Stomach smooth muscle (tissue), 2 donors: ENCODE measurements around the gene HOXA13.

Experiments used
- H3K27ac ChIP-seq: one replicate; pipeline ENCODE4 v1.7.0; 2013; ENCODE audit warnings: mild to moderate bottlenecking, low read length, inconsistent platforms
- H3K27me3 ChIP-seq, 2 donors: one replicate each; pipeline ENCODE4 v1.7.0; 2013; ENCODE audit warnings: low read length in 2 of 2; ENCODE audit not compliant: insufficient read depth in 2 of 2, control insufficient read depth in 1 of 2
- H3K36me3 ChIP-seq, 2 donors: one replicate each; pipeline ENCODE4 v1.7.0; 2013; ENCODE audit warnings: low read length in 2 of 2; ENCODE audit not compliant: control insufficient read depth in 2 of 2, insufficient read depth in 2 of 2
- H3K4me1 ChIP-seq: one replicate; pipeline ENCODE4 v1.7.0; 2013; ENCODE audit warnings: low read length; ENCODE audit not compliant: control insufficient read depth, insufficient read depth
- H3K4me3 ChIP-seq, 2 donors: one replicate each; pipeline ENCODE4 v1.7.0; 2013; ENCODE audit warnings: low read length in 2 of 2
- H3K9ac ChIP-seq, 2 donors: one replicate each; pipeline ENCODE4 v1.7.0; 2013; ENCODE audit warnings: low read length in 2 of 2, mild to moderate bottlenecking in 1 of 2
- H3K9me3 ChIP-seq, 2 donors: one replicate each; pipeline ENCODE4 v1.7.0; 2013; ENCODE audit warnings: low read length in 2 of 2; ENCODE audit not compliant: control insufficient read depth in 2 of 2
- donor health status: healthy.
- donor health status: Pancreatic carcinoma.

Gene HOXA13

DNA sequence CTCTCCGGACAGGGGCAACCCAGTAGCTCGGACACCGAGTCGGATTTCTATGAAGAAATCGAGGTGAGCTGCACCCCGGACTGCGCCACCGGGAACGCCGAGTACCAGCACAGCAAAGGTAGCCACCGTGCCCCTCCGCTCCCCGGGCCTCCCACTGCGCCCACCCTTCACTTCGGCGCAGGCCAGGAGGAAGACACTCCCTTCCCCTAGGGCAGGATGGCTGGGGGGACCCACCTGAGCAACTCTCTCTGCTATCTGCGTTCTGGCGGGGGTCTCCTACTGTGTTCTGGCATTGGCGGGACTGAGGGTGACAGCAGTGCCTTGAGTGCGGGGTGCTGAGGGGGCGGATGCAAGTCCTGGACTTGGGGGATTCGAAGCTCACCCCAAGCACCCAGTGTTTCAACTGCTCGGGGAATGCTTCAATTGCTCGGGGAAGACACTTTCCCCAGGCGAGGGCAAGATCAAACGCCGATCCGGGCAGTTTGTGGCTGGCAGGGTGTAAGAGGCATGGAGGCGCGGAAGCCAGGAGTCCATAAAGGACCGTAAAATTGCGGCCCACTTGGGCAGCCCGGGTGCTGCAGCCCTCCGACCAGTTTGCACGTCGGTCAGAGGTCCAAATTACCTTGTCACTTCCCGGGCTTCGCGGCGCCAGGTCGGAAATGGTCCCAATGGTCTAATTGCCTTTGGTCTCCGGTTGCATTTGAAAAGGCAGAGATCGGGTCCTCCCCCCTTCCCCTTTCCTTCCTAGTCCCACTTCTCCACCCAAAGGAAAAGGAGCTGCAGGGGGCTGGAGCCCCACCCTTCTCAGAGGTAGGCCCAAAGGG lies 43.7 kb upstream of the HOXA13 start:
- H3K9me3 ChIP-seq, result no peaks in the 10 kb centered on the region
- H3K27ac ChIP-seq, result no peak overlapping the region
- peaks cover 32% of the 10 kb centered on the region for H3K4me1 ChIP-seq
- peaks cover 84 to 99% of the 10 kb centered on the region in 2 donors for H3K27me3 ChIP-seq
- peak overlapping the region in 1 of 2 donors; percentile 52 for H3K4me3 ChIP-seq
- no peak overlapping the region for H3K9ac ChIP-seq
- H3K36me3 ChIP-seq, result no peaks in the 10 kb centered on the region

DNA sequence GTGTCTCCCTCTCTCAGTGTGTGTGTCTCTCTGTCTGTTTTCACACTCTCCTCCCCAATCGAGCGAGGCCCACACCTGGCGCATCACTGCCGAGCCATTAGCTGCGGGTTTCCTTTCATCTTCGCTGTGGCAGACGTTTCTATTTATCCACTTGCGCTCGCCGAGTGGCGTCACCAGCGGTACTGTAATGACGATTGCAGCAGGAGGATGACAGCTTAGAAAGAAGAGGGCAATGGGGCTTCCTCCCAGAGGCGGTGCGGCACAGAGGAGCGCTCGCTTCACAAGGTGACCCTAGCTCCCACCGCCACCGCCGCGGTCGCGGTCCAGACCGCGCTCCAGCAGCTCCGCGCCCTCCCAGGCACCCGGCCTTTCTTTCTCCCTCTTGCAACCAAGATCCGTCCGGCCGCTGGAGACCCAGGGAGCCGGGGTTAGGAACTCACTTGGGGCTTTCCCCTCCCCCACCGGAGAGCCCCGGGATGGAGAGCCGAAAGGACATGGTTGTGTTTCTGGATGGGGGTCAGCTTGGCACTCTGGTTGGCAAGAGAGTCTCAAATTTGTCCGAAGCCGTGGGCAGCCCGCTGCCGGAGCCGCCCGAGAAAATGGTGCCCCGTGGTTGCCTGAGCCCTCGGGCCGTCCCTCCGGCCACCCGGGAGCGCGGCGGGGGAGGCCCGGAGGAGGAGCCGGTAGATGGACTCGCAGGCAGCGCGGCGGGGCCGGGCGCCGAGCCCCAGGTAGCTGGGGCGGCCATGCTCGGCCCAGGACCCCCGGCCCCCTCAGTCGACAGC lies 42.9 kb upstream of the HOXA13 start, which contains the start of gene EVX1:
Gene EVX1, plus strand, starts transcription at position 248 of the 785 bp plus-strand sequence. Its CDS starts 229 bp downstream, at position 477.
- peaks cover 32% of the 10 kb centered on the region for H3K4me1 ChIP-seq
- H3K36me3 ChIP-seq, result no peaks in the 10 kb centered on the region
- H3K4me3 ChIP-seq, result peak within 1 kb of the TSS; percentile 26 to 52
- H3K9ac ChIP-seq, result no peak within 1 kb of the TSS
- H3K27ac ChIP-seq, result no peak within 1 kb of the TSS
- H3K27me3 ChIP-seq, result peaks cover 82 to 99% of the 10 kb centered on the region in 2 donors
- no peaks in the 10 kb centered on the region for H3K9me3 ChIP-seq

DNA sequence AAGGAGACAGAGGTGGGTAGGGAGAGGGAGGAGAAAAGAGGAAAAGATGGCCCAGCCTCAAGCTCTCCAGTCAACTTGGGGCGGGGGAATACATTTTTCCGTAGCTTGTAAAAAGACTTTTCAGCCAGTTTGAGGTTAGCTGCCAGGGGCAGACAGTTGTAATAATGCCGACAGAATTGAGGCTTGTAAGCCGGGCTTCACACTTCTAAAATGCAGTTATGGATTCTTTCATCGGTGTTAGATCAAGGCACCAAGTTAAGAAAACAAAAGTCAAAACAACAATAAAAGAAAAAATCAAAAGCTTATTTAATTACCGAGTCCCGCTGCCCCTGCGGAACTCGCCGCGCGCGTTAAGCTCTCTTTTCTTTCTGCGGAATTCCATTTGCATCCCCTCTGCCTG lies 42.3 kb upstream of the HOXA13 start:
- Histone ChIP-seq H3K9ac (no peak overlapping the region), H3K27ac (no peak overlapping the region), H3K9me3 (no peaks in the 10 kb centered on the region), H3K27me3 (peaks cover 82 to 98% of the 10 kb centered on the region in 2 donors), H3K4me1 (peaks cover 32% of the 10 kb centered on the region), H3K36me3 (no peaks in the 10 kb centered on the region), H3K4me3 (peak overlapping the region; percentile 26 to 52)

GRCh38 chr7:27241189-27242056 lies 41.5 kb upstream of the HOXA13 start:
- no peak overlapping the region for H3K9ac ChIP-seq
- peaks cover 32% of the 10 kb centered on the region for H3K4me1 ChIP-seq
- H3K27ac ChIP-seq, result no peak overlapping the region
- peaks cover 83 to 99% of the 10 kb centered on the region in 2 donors for H3K27me3 ChIP-seq
- H3K4me3 ChIP-seq, result no peak overlapping the region
- no peaks in the 10 kb centered on the region for H3K9me3 ChIP-seq
- no peaks in the 10 kb centered on the region for H3K36me3 ChIP-seq

DNA sequence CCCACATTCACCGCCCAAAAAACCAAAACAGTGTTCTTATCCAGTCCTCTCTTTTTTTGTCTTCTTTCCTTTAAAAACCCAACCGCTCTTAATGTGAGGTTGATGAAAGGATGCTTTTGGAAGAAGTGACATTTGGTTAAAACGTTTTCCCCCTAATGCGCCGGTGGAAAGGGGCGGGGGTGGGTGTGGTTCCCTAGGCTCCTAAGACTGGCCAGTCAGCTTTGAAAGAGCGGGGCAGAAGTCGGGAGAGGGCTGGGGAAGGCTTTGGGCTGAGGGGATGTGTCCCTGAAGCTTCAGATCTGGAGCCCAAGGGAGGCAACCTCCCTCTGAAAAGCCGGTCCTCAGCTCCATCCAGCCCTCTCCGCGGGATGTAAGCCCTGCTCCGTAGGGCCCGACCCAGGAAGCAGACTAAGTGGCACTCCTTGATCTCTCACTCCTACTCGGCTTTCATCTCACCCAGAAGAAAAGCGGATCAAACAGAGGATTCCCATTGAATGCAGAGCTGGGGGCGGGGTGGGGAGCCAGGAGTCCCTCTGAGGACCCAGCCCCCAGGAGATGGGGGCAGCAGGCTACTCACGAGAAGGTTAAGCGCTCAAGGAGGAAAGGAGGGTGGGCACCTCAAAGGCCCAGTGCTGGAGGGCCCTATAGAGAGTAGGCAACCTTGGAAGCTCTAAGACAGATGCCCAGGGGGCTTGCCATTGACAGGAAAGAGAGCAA lies 40.3 kb upstream of the HOXA13 start:
- Histone ChIP-seq H3K9me3 (no peaks in the 10 kb centered on the region), H3K4me1 (peaks cover 32% of the 10 kb centered on the region), H3K4me3 (peak overlapping the region in 1 of 2 donors; percentile 22), H3K27me3 (peaks cover 89 to 98% of the 10 kb centered on the region in 2 donors), H3K36me3 (no peaks in the 10 kb centered on the region), H3K9ac (no peak overlapping the region), H3K27ac (no peak overlapping the region)

- H3K27me3 ChIP-seq, result peaks cover 85 to 96% of the 10 kb centered on the region in 2 donors
- H3K4me3 ChIP-seq, result peak overlapping the region in 1 of 2 donors; percentile 22
- H3K36me3 ChIP-seq, result no peaks in the 10 kb centered on the region
- H3K27ac ChIP-seq, result no peak overlapping the region
- no peak overlapping the region for H3K9ac ChIP-seq
- H3K4me1 ChIP-seq, result peaks cover 31% of the 10 kb centered on the region
- H3K9me3 ChIP-seq, result no peaks in the 10 kb centered on the region
These were observed 39.6 kb upstream of the HOXA13 start for GRCh38 chr7:27239387-27240014.

DNA sequence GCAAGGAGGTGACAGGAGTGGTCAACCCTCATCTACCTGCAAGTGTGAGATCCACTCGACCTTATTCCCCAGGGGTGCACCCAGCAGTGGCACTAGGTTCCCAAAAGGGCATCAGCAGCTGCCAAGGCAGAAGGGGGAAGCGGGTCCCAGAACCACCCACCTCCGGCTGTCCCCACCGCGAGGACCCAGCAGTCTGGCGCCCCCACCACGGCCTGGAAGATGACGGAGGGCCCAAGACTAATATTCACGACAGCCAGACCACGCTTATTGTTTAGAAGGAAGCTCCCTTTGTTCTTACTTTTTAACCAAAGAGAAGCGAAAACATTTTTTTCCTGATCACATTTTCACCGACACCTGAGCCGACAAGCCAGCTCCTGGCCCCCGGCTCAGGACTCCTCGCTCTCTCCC lies 39.1 kb upstream of the HOXA13 start:
- H3K4me3 ChIP-seq, result no peak overlapping the region
- H3K36me3 ChIP-seq, result no peaks in the 10 kb centered on the region
- no peaks in the 10 kb centered on the region for H3K9me3 ChIP-seq
- H3K27ac ChIP-seq, result no peak overlapping the region
- no peak overlapping the region for H3K9ac ChIP-seq
- peaks cover 30% of the 10 kb centered on the region for H3K4me1 ChIP-seq
- H3K27me3 ChIP-seq, result peaks cover 80 to 94% of the 10 kb centered on the region in 2 donors

DNA sequence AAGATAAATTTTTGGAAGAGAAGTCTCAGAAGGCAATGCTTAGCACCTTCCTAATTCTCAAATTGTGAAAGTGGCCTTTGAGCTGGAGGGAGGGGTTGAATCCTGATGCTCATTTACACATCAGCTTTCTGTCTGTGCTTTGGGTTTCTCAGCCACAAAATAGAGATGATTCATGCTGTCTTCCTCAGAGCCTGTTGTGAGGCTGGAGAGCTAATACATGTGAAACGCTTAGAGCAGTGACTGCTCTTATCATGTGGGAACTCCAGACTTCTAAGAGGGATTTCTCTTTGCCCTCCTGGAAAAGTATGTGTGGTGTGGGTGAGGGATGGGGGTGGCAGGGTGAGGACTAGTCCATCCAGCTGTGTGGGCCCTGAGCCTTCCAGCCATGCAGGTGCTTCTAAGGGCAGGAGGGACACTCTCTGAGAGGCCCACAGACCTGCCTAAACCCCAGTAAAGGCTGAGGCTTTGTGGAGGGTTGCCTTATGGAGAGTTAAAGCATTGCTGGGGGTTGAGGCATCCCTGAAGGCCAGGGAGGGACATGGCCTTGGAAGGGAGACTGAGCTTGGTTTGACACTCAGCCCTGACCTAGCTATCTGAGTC lies 37.9 kb upstream of the HOXA13 start:
- H3K27me3 ChIP-seq, result peaks cover 71 to 88% of the 10 kb centered on the region in 2 donors
- H3K9me3 ChIP-seq, result no peaks in the 10 kb centered on the region
- no peak overlapping the region for H3K4me3 ChIP-seq
- no peak overlapping the region for H3K9ac ChIP-seq
- H3K27ac ChIP-seq, result no peak overlapping the region
- peaks cover 21% of the 10 kb centered on the region for H3K4me1 ChIP-seq
- H3K36me3 ChIP-seq, result no peaks in the 10 kb centered on the region
